ENCODE measurements around the gene XPO6. TPM values are rescaled to one million over a fixed set of nuclear protein-coding genes. Genes with fewer than 3 reads are reported as not detected.

XPO6 gene
- total RNA-seq, 4 donors from 2014 or later: 69.0 to 90.8 (median 76.0) TPM

DNA sequence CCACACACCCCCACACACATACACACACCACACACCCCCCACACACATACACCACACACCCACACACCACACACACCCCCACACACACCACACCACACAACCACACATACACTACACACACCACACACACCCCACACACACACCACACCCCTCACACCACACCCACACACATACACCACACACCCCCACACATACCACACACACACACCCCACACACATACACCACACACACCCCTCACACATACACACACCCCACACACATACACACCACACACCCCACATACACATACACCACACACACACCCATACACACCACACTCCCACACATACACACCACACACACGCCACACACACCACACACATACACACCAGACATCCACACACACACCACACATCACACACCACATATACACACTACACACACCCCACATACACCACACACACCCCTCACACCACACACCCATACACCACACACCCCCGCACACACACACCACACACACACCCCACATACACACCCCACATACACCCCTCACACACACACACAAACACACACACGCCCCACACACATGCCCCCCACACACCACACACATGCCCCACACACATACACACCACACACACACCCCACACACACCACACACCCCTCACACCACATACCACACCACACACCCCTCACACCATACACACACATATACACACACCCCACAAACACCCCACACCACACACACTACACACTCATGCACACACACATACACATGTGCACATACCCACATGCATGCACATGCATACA lies 122.4 kb downstream of the XPO6 start:
- Histone ChIP-seq H3K27ac (no peak overlapping the region), H3K9me3 (no peaks in the 10 kb centered on the region), H3K4me1 (peaks cover 0 to 39% (median 5%) of the 10 kb centered on the region in 3 donors), H3K4me3 (no peak overlapping the region), H3K36me3 (no peaks in the 10 kb centered on the region), H3K27me3 (no peaks in the 10 kb centered on the region)
- no peak for TF ChIP-seq POLR2A (IDR thresholded peaks at IDR 0.05)
- TF ChIP-seq, protein P1, sequence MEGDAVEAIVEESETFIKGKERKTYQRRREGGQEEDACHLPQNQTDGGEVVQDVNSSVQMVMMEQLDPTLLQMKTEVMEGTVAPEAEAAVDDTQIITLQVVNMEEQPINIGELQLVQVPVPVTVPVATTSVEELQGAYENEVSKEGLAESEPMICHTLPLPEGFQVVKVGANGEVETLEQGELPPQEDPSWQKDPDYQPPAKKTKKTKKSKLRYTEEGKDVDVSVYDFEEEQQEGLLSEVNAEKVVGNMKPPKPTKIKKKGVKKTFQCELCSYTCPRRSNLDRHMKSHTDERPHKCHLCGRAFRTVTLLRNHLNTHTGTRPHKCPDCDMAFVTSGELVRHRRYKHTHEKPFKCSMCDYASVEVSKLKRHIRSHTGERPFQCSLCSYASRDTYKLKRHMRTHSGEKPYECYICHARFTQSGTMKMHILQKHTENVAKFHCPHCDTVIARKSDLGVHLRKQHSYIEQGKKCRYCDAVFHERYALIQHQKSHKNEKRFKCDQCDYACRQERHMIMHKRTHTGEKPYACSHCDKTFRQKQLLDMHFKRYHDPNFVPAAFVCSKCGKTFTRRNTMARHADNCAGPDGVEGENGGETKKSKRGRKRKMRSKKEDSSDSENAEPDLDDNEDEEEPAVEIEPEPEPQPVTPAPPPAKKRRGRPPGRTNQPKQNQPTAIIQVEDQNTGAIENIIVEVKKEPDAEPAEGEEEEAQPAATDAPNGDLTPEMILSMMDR (IDR thresholded peaks at IDR 0.05): no peak
- intact Hi-C loops (cut with DNase I): no loop called here
- no peak for DNase-seq
- 88 to 96% methylated on average over 2 to 3 of the region's 3 CpGs for WGBS, 2 donors

DNA sequence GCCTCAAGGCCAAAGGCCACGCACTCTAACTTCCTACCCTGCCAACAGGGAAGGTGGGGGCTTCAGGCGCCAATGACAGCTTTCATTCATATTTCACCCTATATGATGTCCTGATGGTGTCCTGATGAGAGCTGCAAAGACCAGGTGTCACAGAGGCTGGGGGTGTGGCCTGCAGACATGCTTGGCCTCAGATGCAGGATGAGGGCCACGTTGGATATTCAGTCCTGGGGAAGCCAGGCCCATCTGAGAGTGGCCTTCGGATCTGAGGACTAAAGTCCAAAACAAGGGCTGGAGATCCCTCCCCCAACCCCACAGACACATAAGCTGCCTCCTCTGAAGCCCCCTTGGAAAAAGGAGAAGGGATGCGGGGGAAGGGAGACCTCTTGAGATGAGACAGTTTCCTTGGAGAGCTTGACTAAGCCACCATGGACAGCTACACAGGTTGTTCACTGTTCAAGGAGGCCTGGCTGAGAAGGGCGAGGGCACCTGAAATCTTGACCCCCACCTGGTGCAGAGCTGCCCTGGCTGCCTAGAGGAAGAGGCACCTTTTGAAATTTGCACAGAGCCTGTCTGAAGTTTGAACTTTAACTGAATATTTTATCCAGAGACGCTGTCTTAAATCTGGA lies 124.0 kb downstream of the XPO6 start:
- intact Hi-C loops (cut with DNase I): no loop called here
- WGBS, 2 donors: 85 to 99% methylated on average over 5 to 6 of the region's 7 CpGs
- Histone ChIP-seq H3K4me3 (no peak overlapping the region), H3K9me3 (no peaks in the 10 kb centered on the region), H3K27ac (no peak overlapping the region), H3K4me1 (peaks cover 3 to 47% (median 5%) of the 10 kb centered on the region in 3 donors), H3K27me3 (no peaks in the 10 kb centered on the region), H3K36me3 (no peaks in the 10 kb centered on the region)
- no peak for TF ChIP-seq POLR2A (IDR thresholded peaks at IDR 0.05)
- TF ChIP-seq, protein P1 (IDR thresholded peaks at IDR 0.05): no peak
- DNase-seq: no peak

DNA sequence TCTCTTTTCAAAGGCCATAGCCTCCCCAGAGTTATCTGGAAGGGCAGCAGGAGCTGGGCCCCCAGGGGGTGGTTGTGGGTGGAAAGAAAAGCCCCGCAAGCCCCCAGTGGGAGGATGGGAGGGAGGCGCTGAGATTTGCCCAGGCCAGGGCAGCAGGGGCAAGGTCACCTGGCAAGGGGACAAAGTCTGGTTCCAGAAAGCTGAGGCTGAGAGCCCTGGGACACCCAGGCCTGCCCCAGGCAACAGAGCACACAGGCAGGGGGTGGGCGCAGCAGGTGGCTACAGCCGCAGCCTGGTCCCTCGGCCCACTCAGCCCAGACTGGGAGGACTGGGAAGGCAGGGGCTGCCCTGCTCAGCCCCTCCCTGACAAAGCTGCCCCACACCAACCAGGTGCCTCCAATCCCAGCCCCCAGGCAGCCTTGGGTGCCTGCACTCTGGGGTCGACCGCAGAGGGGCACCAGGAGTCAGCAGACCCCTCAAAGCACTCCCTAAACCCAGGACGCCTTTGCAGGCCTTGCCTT lies 124.6 kb downstream of the XPO6 start:
- 92 to 100% methylated on average over 1 to 2 of the region's 8 CpGs for WGBS, 2 donors
- no peak for DNase-seq
- TF ChIP-seq POLR2A (IDR thresholded peaks at IDR 0.05): no peak
- TF ChIP-seq, protein P1 (IDR thresholded peaks at IDR 0.05): no peak

DNA sequence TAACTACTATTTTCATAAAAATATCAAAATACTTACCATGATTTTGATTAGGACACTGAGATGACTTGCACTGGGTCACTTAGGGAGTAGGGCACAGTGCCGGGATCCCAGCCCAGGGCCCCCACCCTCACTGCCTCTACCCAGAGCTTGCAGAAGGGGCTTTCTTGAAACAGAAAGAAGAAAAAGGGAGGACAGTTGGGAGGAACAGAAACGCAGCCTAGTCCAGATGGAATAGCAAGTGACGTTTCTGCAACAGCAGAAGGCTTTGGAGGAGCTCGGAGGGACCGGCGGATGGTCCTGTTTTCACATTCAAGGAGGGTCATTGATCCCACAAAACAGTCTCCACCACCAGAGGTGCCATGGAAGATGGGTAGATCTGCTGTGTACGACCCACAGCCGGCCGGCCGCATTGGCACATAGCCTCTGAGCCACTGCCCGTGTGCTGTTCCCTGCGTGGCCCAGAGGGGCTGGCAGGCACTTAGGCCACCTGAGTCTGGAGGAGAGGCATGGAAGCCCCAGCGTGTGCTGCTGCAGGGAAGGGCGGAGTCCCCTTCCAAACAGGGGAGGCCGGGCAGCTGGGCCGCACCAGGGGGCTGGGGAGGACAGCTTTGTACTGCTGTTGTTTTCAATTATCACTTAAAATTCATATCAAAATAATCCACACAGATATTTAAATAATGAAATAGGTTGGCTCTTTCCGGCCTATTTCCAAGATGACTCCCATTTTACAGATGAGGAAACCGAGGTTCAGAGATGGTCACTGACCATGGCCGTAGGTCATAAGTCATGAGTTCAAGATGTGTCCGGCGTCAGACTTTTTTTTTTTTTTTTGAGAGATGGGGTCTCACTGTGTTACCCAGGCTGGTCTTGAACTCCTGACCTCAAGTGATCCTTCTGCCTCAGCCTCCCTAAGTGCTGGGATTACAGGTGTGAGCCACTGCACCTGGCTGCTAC lies 125.3 kb downstream of the XPO6 start:
- intact Hi-C loops (cut with DNase I): no loop called here
- DNase-seq: no peak
- no peaks in the 10 kb centered on the region for H3K9me3 ChIP-seq

More for the DNA sequence above, 124.6 kb downstream of the XPO6 start:
- Histone ChIP-seq H3K27ac (no peak overlapping the region), H3K9me3 (no peaks in the 10 kb centered on the region), H3K4me1 (peaks cover 6 to 48% (median 6%) of the 10 kb centered on the region in 3 donors), H3K4me3 (no peak overlapping the region), H3K36me3 (no peaks in the 10 kb centered on the region), H3K27me3 (no peaks in the 10 kb centered on the region)
- intact Hi-C loops (cut with DNase I): no loop called here

More for the DNA sequence above, 125.3 kb downstream of the XPO6 start:
- Histone ChIP-seq H3K36me3 (no peaks in the 10 kb centered on the region), H3K4me1 (peaks cover 6 to 48% (median 13%) of the 10 kb centered on the region in 3 donors), H3K27me3 (no peaks in the 10 kb centered on the region), H3K4me3 (no peak overlapping the region), H3K27ac (no peak overlapping the region)
- 80 to 83% methylated on average over 9 to 21 of the region's 21 CpGs for WGBS, 2 donors
- no peak for TF ChIP-seq POLR2A (IDR thresholded peaks at IDR 0.05)
- TF ChIP-seq, protein P1 (IDR thresholded peaks at IDR 0.05): no peak
